HG02885 (cell line): Measurements from ENCODE around the gene VEPH1.

ENCODE experiments used
- ATAC-seq: cut with Tn5 transposase; IDR thresholded peaks from one replicate; pipeline ENCODE4 v1.9.1; 2021; ENCODE audit warnings: mild to moderate bottlenecking; ENCODE audit not compliant: unreplicated experiment, poor library complexity

VEPH1 gene

GRCh38 chr3:157235291-157235690 lies 267.9 kb downstream of the VEPH1 start:
- ATAC-seq, result no peak

DNA sequence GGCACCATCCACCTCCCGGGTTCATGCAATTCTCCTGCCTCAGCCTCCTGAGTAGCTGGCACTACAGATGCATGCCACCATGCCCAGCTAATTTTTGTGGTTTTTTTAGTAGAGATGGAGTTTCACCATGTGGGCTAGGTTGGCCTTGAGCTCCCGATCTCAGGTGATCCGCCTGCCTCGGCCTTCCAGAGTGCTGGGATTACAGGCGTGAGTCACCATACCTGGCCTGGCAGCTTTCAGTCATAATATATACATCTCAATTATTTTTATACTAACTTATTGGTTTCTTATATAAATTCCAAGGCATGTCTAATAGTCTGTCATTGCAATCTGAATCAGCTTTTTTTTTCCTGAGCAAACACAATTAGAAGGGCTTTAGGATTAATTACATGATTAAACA lies 269.3 kb downstream of the VEPH1 start:
- no peak for ATAC-seq

DNA sequence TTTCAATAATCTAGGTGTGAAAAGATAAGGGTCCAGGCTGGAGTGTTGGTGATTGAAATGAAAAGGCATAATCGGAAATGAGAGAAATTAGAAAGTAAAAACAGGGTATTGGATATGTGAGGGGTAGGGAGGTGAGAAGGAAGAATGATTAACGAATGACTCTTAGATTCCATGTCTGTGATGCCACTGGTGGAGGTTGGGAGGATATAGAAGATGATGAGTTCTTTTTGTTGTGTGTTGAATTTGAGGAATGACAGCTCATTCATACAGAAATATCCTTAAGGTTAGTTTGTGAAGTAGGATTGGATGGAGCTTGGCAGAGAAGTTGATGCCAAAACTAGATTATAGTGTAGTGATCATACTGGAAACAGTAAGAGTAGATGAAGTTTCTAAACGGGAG lies 271.1 kb downstream of the VEPH1 start:
- no peak for ATAC-seq

- no peak for ATAC-seq
Measured at GRCh38 chr3:157231071-157231470, 272.1 kb downstream of the VEPH1 start.

- peak; percentile 80 for ATAC-seq
Measured at GRCh38 chr3:157226173-157226847, 276.9 kb downstream of the VEPH1 start.

DNA sequence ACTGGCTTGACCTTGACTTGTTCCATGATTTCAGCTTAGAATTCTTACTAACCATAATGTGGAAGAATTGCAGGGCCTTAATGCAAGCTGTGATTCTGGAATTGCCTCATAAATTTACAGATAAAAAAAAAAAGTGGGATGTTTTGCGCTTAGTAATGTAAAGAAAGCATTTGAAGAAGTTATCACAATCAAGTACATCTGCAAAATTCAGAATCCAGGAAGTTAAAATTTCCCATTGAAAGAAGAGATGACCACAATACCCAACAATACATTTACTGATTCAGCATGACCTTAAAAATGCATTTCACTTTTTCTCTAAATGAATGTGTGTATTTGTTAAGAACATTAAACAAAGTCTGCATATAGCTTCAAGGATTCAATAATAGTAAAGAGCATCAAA lies 278.2 kb downstream of the VEPH1 start:
- no peak for ATAC-seq

DNA sequence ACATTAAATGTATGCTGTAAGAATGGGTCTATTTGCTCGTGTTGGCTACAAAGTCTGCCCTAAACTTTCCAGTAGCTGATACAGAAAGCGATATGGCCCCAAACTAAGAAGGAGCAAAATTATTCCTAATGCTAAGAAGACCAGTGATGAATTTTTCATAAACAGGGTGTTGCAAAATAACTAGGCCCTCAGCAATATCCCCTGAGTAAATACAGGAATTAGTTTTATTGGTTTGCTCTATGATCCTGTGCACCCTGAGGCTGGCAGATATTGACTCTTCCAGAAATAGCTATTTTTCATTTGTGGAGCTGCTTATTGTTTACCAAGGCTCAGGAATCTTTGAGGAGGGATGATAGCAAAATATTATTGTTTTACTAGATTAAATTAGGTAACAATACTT lies 282.3 kb downstream of the VEPH1 start:
- no peak for ATAC-seq

DNA sequence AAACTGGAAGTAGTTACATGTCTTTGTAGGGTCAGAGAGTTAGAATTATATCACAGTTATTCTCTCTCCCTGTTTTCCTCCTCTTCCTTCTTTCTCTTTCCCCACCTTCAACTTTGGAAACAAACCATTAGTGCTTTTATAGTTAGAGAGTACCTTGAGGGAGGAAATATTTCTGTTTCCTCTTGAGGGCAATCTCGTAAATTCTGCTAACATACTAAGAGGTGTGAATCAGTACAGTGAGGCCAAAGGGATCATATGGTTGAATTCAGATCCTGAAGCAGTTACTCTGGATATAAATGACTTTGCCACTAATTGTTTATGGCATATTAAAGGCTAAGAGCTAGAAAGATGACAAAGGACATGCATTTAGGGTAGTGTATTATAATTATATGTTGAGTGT lies 283.0 kb downstream of the VEPH1 start:
- ATAC-seq, result no peak

- no peak for ATAC-seq
Measured at GRCh38 chr3:157219215-157219614, 284.0 kb downstream of the VEPH1 start.
